H1 (cell line): ENCODE data around the gene MFN1. TPM values are rescaled to one million over a fixed set of nuclear protein-coding genes. Genes with fewer than 3 reads are reported as not detected.

Experiments
- CTCF ChIA-PET: fragments of 300-600 bp; sonication (Branson Sonifier 250); formaldehyde crosslinking; loops from one replicate; lab custom pipeline; 2021; ENCODE audit not compliant: partially characterized antibody; lab: Charles Lee
- POLR2A ChIA-PET: fragments of 300-600 bp; sonication (Branson Sonifier 250); formaldehyde crosslinking; loops from one replicate; lab custom pipeline; 2021; ENCODE audit warnings: inconsistent platforms; ENCODE audit not compliant: partially characterized antibody; lab: Charles Lee
- DNase-seq, 2 experiments: peaks; one replicate each; pipeline versions ENCODE4 v3.0.0 to v3.0.0-alpha.2; 2010 to 2022; ENCODE audit warnings: low spot score in 2 of 2, low read depth in 1 of 2, mixed read lengths in 1 of 2
- FAIRE-seq: peaks from 2 replicates; lab custom pipeline; 2011; peaks lifted over from hg19 to GRCh38; lab: Jason Lieb, UNC
- H2AFZ ChIP-seq: 2 replicates; pipeline ENCODE4 v1.8.1; 2012; ENCODE audit warnings: low read length, inconsistent platforms
- H2AK5ac ChIP-seq: 2 replicates; pipeline ENCODE4 v1.6.1; 2013; ENCODE audit warnings: low read depth, low read length
- H2BK120ac ChIP-seq: replicated peaks from 2 replicates; pipeline ENCODE3; 2013; ENCODE audit warnings: low read depth, low read length, inconsistent platforms
- H2BK12ac ChIP-seq: 2 replicates; pipeline ENCODE4 v1.6.1; 2013; ENCODE audit warnings: low read depth, low read length
- H2BK15ac ChIP-seq: 2 replicates; pipeline ENCODE4 v1.6.1; 2013; ENCODE audit warnings: low read length
- H2BK20ac ChIP-seq: 2 replicates; pipeline ENCODE4 v1.6.1; 2013; ENCODE audit warnings: low read length
- H2BK5ac ChIP-seq: 2 replicates; pipeline ENCODE4 v1.6.1; 2013; ENCODE audit warnings: low read depth, low read length
- H3K14ac ChIP-seq: 2 replicates; pipeline ENCODE4 v1.6.1; 2013; ENCODE audit warnings: inconsistent platforms; ENCODE audit not compliant: insufficient read length
- H3K18ac ChIP-seq: 2 replicates; pipeline ENCODE4 v1.6.1; 2013; ENCODE audit warnings: low read length; ENCODE audit errors: extremely low read depth
- H3K23ac ChIP-seq: 2 replicates; pipeline ENCODE4 v1.6.1; 2013; ENCODE audit warnings: inconsistent platforms; ENCODE audit not compliant: insufficient read length
- H3K23me2 ChIP-seq: 2 replicates; pipeline ENCODE4 v1.6.1; 2013; ENCODE audit warnings: low read depth, low read length
- H3K27ac ChIP-seq: 2 replicates; pipeline ENCODE4 v1.6.1; 2011; ENCODE audit warnings: low read depth, low read length, inconsistent platforms
- H3K27me3 ChIP-seq, 4 experiments: replicated peaks in 1 of 4; 1 replicate in 1 of 4; 2 replicates in 3 of 4; pipeline versions ENCODE4 v1.6.1 to v1.8.1; 2011 to 2013; ENCODE audit warnings: low read length in 3 of 4, mild to moderate bottlenecking in 3 of 4, inconsistent platforms in 2 of 4, mixed read lengths in 2 of 4, moderate library complexity in 1 of 4; ENCODE audit not compliant: control insufficient read depth in 3 of 4, insufficient read depth in 3 of 4; ENCODE audit errors: extremely low read depth in 1 of 4
- H3K36me3 ChIP-seq, 4 experiments: 2 replicates each; pipeline versions ENCODE4 v1.6.1 to v1.8.1; 2011 to 2013; ENCODE audit warnings: mild to moderate bottlenecking in 4 of 4, low read length in 3 of 4, moderate library complexity in 2 of 4, control low read depth in 1 of 4, inconsistent platforms in 1 of 4; ENCODE audit not compliant: insufficient read depth in 4 of 4, control insufficient read depth in 2 of 4
- H3K4ac ChIP-seq: replicated peaks from 2 replicates; pipeline ENCODE3; 2013; ENCODE audit warnings: low read length, low read depth, mixed read lengths, inconsistent platforms; ENCODE audit not compliant: insufficient read length
- H3K4me1 ChIP-seq, 4 experiments: replicated peaks in 1 of 4; 1 replicate in 1 of 4; 2 replicates in 3 of 4; pipeline versions ENCODE4 v1.6.1 to v1.8.1; 2011 to 2013; ENCODE audit warnings: low read length in 3 of 4, inconsistent platforms in 2 of 4, mixed read lengths in 1 of 4; ENCODE audit not compliant: insufficient read depth in 4 of 4, control insufficient read depth in 3 of 4
- H3K4me2 ChIP-seq, 2 experiments: 2 replicates each; pipeline versions ENCODE4 v1.6.1 to v1.8.1; 2011 to 2013; ENCODE audit warnings: low read depth in 2 of 2, low read length in 2 of 2, control low read depth in 1 of 2, inconsistent platforms in 1 of 2, mild to moderate bottlenecking in 1 of 2; ENCODE audit not compliant: insufficient read depth in 1 of 2
- H3K4me3 ChIP-seq, 4 experiments: fragments of 200-600, 300-600 bp in 1 of 4; sonication (generic), shearing (Covaris generic), sonication (Bioruptor Twin) in 1 of 4; 2 replicates each; pipeline versions ENCODE4 v1.5.1 to v1.8.1; 2011 to 2016; ENCODE audit warnings: low read length in 4 of 4, low read depth in 3 of 4, control low read depth in 2 of 4, inconsistent platforms in 2 of 4, mild to moderate bottlenecking in 2 of 4, mixed read lengths in 1 of 4, moderate library complexity in 1 of 4; ENCODE audit not compliant: insufficient read depth in 2 of 4; ENCODE audit errors: extremely low read depth in 1 of 4
- H3K56ac ChIP-seq: replicated peaks from 2 replicates; pipeline ENCODE3; 2013; ENCODE audit warnings: low read depth, mild to moderate bottlenecking, mixed read lengths, low read length, inconsistent platforms; ENCODE audit not compliant: insufficient read length
- H3K79me1 ChIP-seq: 2 replicates; pipeline ENCODE4 v1.6.1; 2013; ENCODE audit warnings: low read depth, low read length, control low read depth
- H3K79me2 ChIP-seq, 2 experiments: 2 replicates each; pipeline versions ENCODE4 v1.6.1 to v1.8.1; 2012 to 2013; ENCODE audit warnings: low read length in 2 of 2, mild to moderate bottlenecking in 2 of 2, inconsistent platforms in 1 of 2; ENCODE audit not compliant: insufficient read depth in 2 of 2, control insufficient read depth in 1 of 2
- H3K9ac ChIP-seq, 4 experiments: replicated peaks in 1 of 4; 1 replicate in 1 of 4; 2 replicates in 3 of 4; pipeline versions ENCODE4 v1.6.1 to v1.8.1; 2011 to 2013; ENCODE audit warnings: low read depth in 3 of 4, low read length in 3 of 4, control low read depth in 2 of 4, mild to moderate bottlenecking in 2 of 4, moderate library complexity in 2 of 4, inconsistent platforms in 1 of 4; ENCODE audit errors: extremely low read depth in 1 of 4
- H3K9me3 ChIP-seq, 2 experiments: 2 replicates each; pipeline versions ENCODE4 v1.6.1 to v1.8.1; 2012 to 2013; ENCODE audit warnings: mild to moderate bottlenecking in 2 of 2, moderate library complexity in 2 of 2, control low read depth in 1 of 2, inconsistent platforms in 1 of 2, low read depth in 1 of 2, low read length in 1 of 2, mixed read lengths in 1 of 2; ENCODE audit not compliant: insufficient read depth in 2 of 2
- H4K20me1 ChIP-seq, 2 experiments: replicated peaks in 1 of 2; 2 replicates each; pipeline versions ENCODE3 to v1.8.1; 2011 to 2013; ENCODE audit warnings: inconsistent platforms in 2 of 2, low read length in 2 of 2, mild to moderate bottlenecking in 1 of 2; ENCODE audit not compliant: insufficient read depth in 2 of 2, control insufficient read depth in 1 of 2
- H4K5ac ChIP-seq: 2 replicates; pipeline ENCODE4 v1.6.1; 2013; ENCODE audit warnings: low read length, low read depth, mixed read lengths, inconsistent platforms; ENCODE audit not compliant: insufficient read length
- H4K8ac ChIP-seq: 2 replicates; pipeline ENCODE4 v1.8.0; 2013; ENCODE audit warnings: mild to moderate bottlenecking, moderate library complexity, low read length, inconsistent platforms; ENCODE audit not compliant: insufficient read depth; ENCODE audit errors: extremely low read depth
- H4K91ac ChIP-seq: replicated peaks from 2 replicates; pipeline ENCODE3; 2013; ENCODE audit warnings: low read length, mixed read lengths, inconsistent platforms; ENCODE audit not compliant: insufficient read length
- GABPA ChIP-seq: IDR thresholded peaks from 2 replicates; pipeline ENCODE4 v1.6.1; 2011; ENCODE audit warnings: mild to moderate bottlenecking, low read length, moderate library complexity, borderline replicate concordance; ENCODE audit not compliant: insufficient read depth
- RAD21 ChIP-seq, 2 experiments: IDR thresholded peaks in 1 of 2; conservative IDR thresholded peaks in 1 of 2; 2 replicates each; pipeline ENCODE4 v1.6.1; 2011; ENCODE audit warnings: low read depth in 2 of 2, low read length in 2 of 2, improper control_type of control experiment in 1 of 2, inconsistent platforms in 1 of 2, mild to moderate bottlenecking in 1 of 2, moderate library complexity in 1 of 2
- WGBS, 2 experiments: shearing (Covaris generic) in 1 of 2; methylation state at CpG; one replicate each; pipeline versions ENCODE4 v1.1.6 to v1.1.7; 2013 to 2015; ENCODE audit warnings: low lambda C conversion rate in 2 of 2, mixed read lengths in 2 of 2, inconsistent platforms in 1 of 2, low coverage in 1 of 2, missing lambda C conversion rate in 1 of 2; ENCODE audit not compliant: insufficient replicate concordance in 2 of 2, insufficient coverage in 1 of 2, insufficient read length in 1 of 2; ENCODE audit errors: extremely low coverage in 1 of 2, missing lambda C conversion rate in 1 of 2; 5-methylcytosine and 5-hydroxymethylcytosine counted together
- polyA plus RNA-seq, 7 experiments: library from polyadenylated mRNA; depleted of rRNA in 3 of 7; stranded (reverse) in 5 of 7; unstranded in 2 of 7; fragments of >200 nt in 5 of 7; fragments of 200-250 nt in 2 of 7; gene quantifications; 1 replicate in 5 of 7; 2 replicates in 1 of 7; 4 replicates in 1 of 7; pipeline versions ENCODE4 v1.2.1 to v1.2.3, GENCODE V29; 2011 to 2013; ENCODE audit warnings: missing spikeins in 2 of 7, mixed read lengths in 2 of 7
- total RNA-seq: library from RNA; stranded (reverse); fragmentation: NEBNext Ultra II Directional; extraction: Animal tissue kit (Norgen Biotek cat#: 25700); gene quantifications from 2 replicates; pipeline ENCODE4 v1.2.1, GENCODE V29; 2021
- TF ChIP-seq, protein P1 (sequence below), 3 experiments: IDR thresholded peaks; 1 replicate in 2 of 3; 2 replicates in 1 of 3; pipeline versions ENCODE4 v1.5.1 to v1.6.1; 2011; ENCODE audit warnings: low read length in 3 of 3, mild to moderate bottlenecking in 3 of 3, inconsistent platforms in 2 of 3, low read depth in 1 of 3, moderate library complexity in 1 of 3; ENCODE audit not compliant: insufficient read depth in 1 of 3; ENCODE audit errors: control extremely low read depth in 1 of 3

MFN1 gene
- total and polyA plus RNA-seq, 2 of the 8 experiments (the other 6 are each of a cell fraction or from before 2014, with no cell fraction given): 9.1 to 35.6 TPM

DNA sequence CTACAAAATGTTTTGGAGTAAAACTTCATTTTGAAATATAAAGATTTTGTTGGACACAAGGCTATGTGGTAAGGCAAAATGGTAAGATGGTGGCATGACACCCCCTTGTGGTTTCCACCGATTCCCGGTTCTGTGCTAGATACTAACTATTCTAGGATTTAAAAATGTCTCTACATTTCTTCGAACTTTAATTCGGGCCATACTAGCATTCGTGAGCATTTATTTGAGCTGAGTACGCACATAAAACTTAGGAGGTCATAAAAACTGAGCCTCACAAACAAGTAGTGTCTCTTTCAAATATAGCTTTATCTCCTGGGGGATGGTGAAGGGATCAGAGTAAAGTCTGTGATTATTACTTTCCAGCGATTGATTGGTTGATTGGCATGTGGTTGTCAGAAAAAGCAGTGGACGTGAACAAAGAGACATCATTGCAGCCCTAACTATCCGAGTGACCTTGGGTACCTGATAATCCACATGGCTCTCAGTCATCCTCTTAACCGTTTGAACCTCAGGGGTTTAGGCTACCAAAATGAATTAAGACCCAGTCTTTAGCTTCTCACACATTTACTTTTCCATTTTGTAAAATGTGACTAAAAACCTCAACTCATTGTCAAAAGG lies 25.7 kb upstream of the MFN1 start:
- Histone ChIP-seq H3K79me1 (no peaks in the 10 kb centered on the region), H3K56ac (no peak overlapping the region), H3K18ac (no peak overlapping the region), H4K5ac (no peak overlapping the region), H4K8ac (no peak overlapping the region), H3K27ac (no peak overlapping the region), H2AFZ (peak overlapping the region; percentile 55; the same call in 1 of the 2 replicates), H2AK5ac (no peak overlapping the region), H3K4me1 (peaks cover 0 to 6% (median 3%) of the 10 kb centered on the region in 4 experiments; a peak in 4 of 7 replicates)
- DNase-seq: peak in 1 of 2 experiments; percentile 54
- TF ChIP-seq GABPA (no peak), RAD21 (IDR thresholded peaks at IDR 0.05 in 1 of 2, conservative IDR thresholded peaks at IDR 0.05 in 1 of 2; ENCODE audit: low read depth in 2 of 2, low read length in 2 of 2) (peak; percentile 73 to 77)
- TF ChIP-seq, protein P1, sequence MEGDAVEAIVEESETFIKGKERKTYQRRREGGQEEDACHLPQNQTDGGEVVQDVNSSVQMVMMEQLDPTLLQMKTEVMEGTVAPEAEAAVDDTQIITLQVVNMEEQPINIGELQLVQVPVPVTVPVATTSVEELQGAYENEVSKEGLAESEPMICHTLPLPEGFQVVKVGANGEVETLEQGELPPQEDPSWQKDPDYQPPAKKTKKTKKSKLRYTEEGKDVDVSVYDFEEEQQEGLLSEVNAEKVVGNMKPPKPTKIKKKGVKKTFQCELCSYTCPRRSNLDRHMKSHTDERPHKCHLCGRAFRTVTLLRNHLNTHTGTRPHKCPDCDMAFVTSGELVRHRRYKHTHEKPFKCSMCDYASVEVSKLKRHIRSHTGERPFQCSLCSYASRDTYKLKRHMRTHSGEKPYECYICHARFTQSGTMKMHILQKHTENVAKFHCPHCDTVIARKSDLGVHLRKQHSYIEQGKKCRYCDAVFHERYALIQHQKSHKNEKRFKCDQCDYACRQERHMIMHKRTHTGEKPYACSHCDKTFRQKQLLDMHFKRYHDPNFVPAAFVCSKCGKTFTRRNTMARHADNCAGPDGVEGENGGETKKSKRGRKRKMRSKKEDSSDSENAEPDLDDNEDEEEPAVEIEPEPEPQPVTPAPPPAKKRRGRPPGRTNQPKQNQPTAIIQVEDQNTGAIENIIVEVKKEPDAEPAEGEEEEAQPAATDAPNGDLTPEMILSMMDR (IDR thresholded peaks at IDR 0.05; ENCODE audit: control extremely low read depth in 1 of 3, insufficient read depth in 1 of 3, low read depth in 1 of 3, low read length in 3 of 3): peak in 2 of 3 experiments; percentile 53 to 56; a peak in 3 of 4 replicates
- TF ChIP-seq, all 59 proteins: peak for 2
- Histone ChIP-seq H2BK12ac (no peak overlapping the region), H2BK5ac (no peak overlapping the region), H2BK15ac (no peak overlapping the region), H4K20me1 (peaks cover 1 to 2% of the 10 kb centered on the region in 2 experiments), H3K4ac (no peak overlapping the region), H4K91ac (no peak overlapping the region), H3K9me3 (no peaks in the 10 kb centered on the region), H3K27me3 (no peaks in the 10 kb centered on the region), H3K4me2 (peak overlapping the region; percentile 72 to 98), H3K9ac (no peak overlapping the region), H3K14ac (no peak overlapping the region), H3K23me2 (peaks cover 4% of the 10 kb centered on the region; the same call in 1 of the 2 replicates), H2BK20ac (no peak overlapping the region), H3K36me3 (peaks cover 0 to 7% (median 0%) of the 10 kb centered on the region in 4 experiments; a peak in 2 of 8 replicates), H3K79me2 (peaks cover 9 to 32% of the 10 kb centered on the region in 2 experiments), H3K4me3 (peak overlapping the region in 2 of 4 experiments; percentile 67 to 90; a peak in 4 of 8 replicates), H2BK120ac (no peak overlapping the region), H3K23ac (no peak overlapping the region)
- no peak for FAIRE-seq
- ChIA-PET POLR2A (no interaction called here), CTCF (interaction anchor here (0.6 to 9.6 kb wide), 58 partner anchors 9 to 889 kb away, joined by 3 to 81 read pairs (median 5); partner anchors contain the start of genes PIK3CA and ZMAT3)
- WGBS, 2 experiments: 62% methylated on average over 10 of the region's 10 CpGs; no CpG with 5 or more reads in 1 of the 2 experiments
